ENCODE results near the gene TEKT3. TPM values are rescaled to one million over a fixed set of nuclear protein-coding genes. Genes with fewer than 3 reads are reported as not detected.

TEKT3 gene
- total and polyA plus RNA-seq, 2 of the 4 experiments (the other 2 are of a cell fraction), result 0.15 TPM; not detected in 1

DNA sequence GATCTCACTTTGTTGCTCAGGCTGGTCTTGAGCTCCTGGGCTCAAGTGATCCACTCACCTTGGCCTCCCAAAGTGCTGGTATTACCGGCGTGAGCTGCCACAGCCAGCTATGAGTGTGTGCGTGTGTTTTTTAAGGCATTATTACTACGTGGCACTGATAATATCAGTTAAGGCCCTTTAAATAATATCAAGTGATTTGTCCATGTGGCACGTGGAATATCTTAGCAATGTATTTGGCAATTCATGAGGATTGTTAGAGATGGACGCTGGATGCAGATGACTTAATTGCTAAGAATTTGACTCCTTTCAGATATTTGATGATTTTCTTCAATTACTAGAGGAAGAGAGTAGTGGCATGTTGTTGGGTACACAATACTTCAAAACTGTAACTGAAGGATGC is 50.8 kb downstream of the TEKT3 start:
- BruUV-seq (replicated peaks), result no TSS peak
- Histone ChIP-seq H3K9me1 (ENCODE audit: insufficient read depth, low read length) (no peaks in the 10 kb centered on the region), H3K23ac (ENCODE audit: low read depth, low read length) (no peak overlapping the region), H2BK15ac (ENCODE audit: low read depth, low read length) (no peak overlapping the region), H3K9me3 (ENCODE audit: control insufficient read depth, insufficient read depth, low read length) (peaks cover 3% of the 10 kb centered on the region), H3K4me2 (ENCODE audit: low read depth, low read length) (no peak overlapping the region), H2AFZ (replicated peaks; ENCODE audit: low read length, poor library complexity) (no peak overlapping the region), H3K14ac (replicated peaks; ENCODE audit: low read depth, low read length) (no peak overlapping the region), H4K20me1 (ENCODE audit: insufficient read depth, low read length) (no peaks in the 10 kb centered on the region), H3K9ac (ENCODE audit: low read depth, low read length) (no peak overlapping the region), H2AK9ac (replicated peaks; ENCODE audit: low read depth, low read length, poor library complexity) (no peak overlapping the region), H2BK5ac (ENCODE audit: low read depth, low read length, poor library complexity, severe bottlenecking) (no peak overlapping the region), H3K36me3 (ENCODE audit: control insufficient read depth, insufficient read depth, low read length) (no peaks in the 10 kb centered on the region), H3K79me1 (ENCODE audit: low read depth in 1 of 2, low read length in 2 of 2) (no peaks in the 10 kb centered on the region), H3K4ac (ENCODE audit: low read depth, low read length) (no peak overlapping the region), H4K91ac (ENCODE audit: insufficient read depth, low read depth, low read length) (no peak overlapping the region), H3K56ac (ENCODE audit: extremely low read depth, insufficient read depth, low read length) (no peak overlapping the region), H4K5ac (ENCODE audit: low read depth, low read length) (no peak overlapping the region), H4K8ac (ENCODE audit: low read depth in 2 of 2, low read length in 2 of 2) (no peak overlapping the region), H3K4me1 (ENCODE audit: control insufficient read depth, insufficient read depth, low read length) (peaks cover 7% of the 10 kb centered on the region), H2BK120ac (ENCODE audit: low read depth, low read length) (no peak overlapping the region), H2AK5ac (ENCODE audit: low read depth, low read length) (peak overlapping the region; percentile 67), H3K27ac (ENCODE audit: insufficient read depth, low read length) (no peak overlapping the region), H3K27me3 (ENCODE audit: control insufficient read depth, insufficient read depth, low read length) (peaks cover 7% of the 10 kb centered on the region; the same call in 1 of the 2 replicates), H3K4me3 (ENCODE audit: insufficient read depth, low read depth, low read length) (no peak overlapping the region), H2BK20ac (ENCODE audit: low read depth, low read length) (no peak overlapping the region), H3K18ac (ENCODE audit: low read depth, low read length) (peak overlapping the region; percentile 53; the same call in 1 of the 2 replicates)
- intact Hi-C loops (cut with micrococcal nuclease), result no loop called here
- DNase-seq (no peak), ATAC-seq (ENCODE audit: low read depth) (no peak)
- POLR2A ChIA-PET (ENCODE audit: unreplicated experiment), result no interaction called here
- CTCF ChIA-PET, result no interaction called here
- TF ChIP-seq, protein P1, sequence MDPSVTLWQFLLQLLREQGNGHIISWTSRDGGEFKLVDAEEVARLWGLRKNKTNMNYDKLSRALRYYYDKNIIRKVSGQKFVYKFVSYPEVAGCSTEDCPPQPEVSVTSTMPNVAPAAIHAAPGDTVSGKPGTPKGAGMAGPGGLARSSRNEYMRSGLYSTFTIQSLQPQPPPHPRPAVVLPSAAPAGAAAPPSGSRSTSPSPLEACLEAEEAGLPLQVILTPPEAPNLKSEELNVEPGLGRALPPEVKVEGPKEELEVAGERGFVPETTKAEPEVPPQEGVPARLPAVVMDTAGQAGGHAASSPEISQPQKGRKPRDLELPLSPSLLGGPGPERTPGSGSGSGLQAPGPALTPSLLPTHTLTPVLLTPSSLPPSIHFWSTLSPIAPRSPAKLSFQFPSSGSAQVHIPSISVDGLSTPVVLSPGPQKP (IDR thresholded peaks at IDR 0.05; ENCODE audit: borderline replicate concordance, low read depth, low read length), result no peak
- TF ChIP-seq MAZ (IDR thresholded peaks at IDR 0.05; ENCODE audit: borderline replicate concordance, low read depth, low read length), result no peak
- TF ChIP-seq CEBPB (IDR thresholded peaks at IDR 0.05; ENCODE audit: low read depth, low read length), result no peak
- TF ChIP-seq MXI1 (IDR thresholded peaks at IDR 0.05; ENCODE audit: borderline replicate concordance, low read depth, low read length), result no peak
- TF ChIP-seq RAD21 (IDR thresholded peaks at IDR 0.05; ENCODE audit: low read length), result no peak
- TF ChIP-seq SMC3 (IDR thresholded peaks at IDR 0.05; ENCODE audit: low read depth, low read length), result no peak
- no peak for TF ChIP-seq RFX5 (IDR thresholded peaks at IDR 0.05; ENCODE audit: low read depth, low read length)
- no peak for TF ChIP-seq POLR2A (IDR thresholded peaks at IDR 0.05; ENCODE audit: low read depth, low read length)
- TF ChIP-seq BHLHE40 (IDR thresholded peaks at IDR 0.05; ENCODE audit: low read depth, low read length), result no peak; the same call in 1 of the 2 replicates
- no peak for TF ChIP-seq RCOR1 (IDR thresholded peaks at IDR 0.05; ENCODE audit: insufficient replicate concordance, low read length)
- no peak for TF ChIP-seq CHD1 (IDR thresholded peaks at IDR 0.05; ENCODE audit: low read depth, low read length)
- TF ChIP-seq MAFK (IDR thresholded peaks at IDR 0.05; ENCODE audit: low read depth, low read length), result no peak
- no peak for TF ChIP-seq NFE2L2 (IDR thresholded peaks at IDR 0.05; ENCODE audit: low read depth, low read length)
- no peak for TF ChIP-seq FOS (IDR thresholded peaks at IDR 0.05; ENCODE audit: low read depth, low read length)
- TF ChIP-seq, protein P2, sequence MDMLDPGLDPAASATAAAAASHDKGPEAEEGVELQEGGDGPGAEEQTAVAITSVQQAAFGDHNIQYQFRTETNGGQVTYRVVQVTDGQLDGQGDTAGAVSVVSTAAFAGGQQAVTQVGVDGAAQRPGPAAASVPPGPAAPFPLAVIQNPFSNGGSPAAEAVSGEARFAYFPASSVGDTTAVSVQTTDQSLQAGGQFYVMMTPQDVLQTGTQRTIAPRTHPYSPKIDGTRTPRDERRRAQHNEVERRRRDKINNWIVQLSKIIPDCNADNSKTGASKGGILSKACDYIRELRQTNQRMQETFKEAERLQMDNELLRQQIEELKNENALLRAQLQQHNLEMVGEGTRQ (IDR thresholded peaks at IDR 0.05; ENCODE audit: low read depth, low read length), result no peak
- TF ChIP-seq, protein P3, sequence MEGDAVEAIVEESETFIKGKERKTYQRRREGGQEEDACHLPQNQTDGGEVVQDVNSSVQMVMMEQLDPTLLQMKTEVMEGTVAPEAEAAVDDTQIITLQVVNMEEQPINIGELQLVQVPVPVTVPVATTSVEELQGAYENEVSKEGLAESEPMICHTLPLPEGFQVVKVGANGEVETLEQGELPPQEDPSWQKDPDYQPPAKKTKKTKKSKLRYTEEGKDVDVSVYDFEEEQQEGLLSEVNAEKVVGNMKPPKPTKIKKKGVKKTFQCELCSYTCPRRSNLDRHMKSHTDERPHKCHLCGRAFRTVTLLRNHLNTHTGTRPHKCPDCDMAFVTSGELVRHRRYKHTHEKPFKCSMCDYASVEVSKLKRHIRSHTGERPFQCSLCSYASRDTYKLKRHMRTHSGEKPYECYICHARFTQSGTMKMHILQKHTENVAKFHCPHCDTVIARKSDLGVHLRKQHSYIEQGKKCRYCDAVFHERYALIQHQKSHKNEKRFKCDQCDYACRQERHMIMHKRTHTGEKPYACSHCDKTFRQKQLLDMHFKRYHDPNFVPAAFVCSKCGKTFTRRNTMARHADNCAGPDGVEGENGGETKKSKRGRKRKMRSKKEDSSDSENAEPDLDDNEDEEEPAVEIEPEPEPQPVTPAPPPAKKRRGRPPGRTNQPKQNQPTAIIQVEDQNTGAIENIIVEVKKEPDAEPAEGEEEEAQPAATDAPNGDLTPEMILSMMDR (conservative IDR thresholded peaks at IDR 0.05; ENCODE audit: low read depth, low read length), result no peak
- WGBS, 2 experiments (ENCODE audit: extremely low coverage in 2 of 2, insufficient read length in 1 of 2), result no CpG with 5 or more reads among the region's 6 CpGs
- dilution Hi-C loops (cut with HindIII; ENCODE audit: low sequenced_read_pairs, unreplicated experiment), result no loop called here
- in situ Hi-C loops (cut with MboI; ENCODE audit: low sequenced_read_pairs), result no loop called here
